Fibroblast of lung (primary cell): ENCODE results near the gene RAB31. TPM values are rescaled to one million over a fixed set of nuclear protein-coding genes. Genes with fewer than 3 reads are reported as not detected.

Source experiments
- DNase-seq, 2 donors: peaks; one replicate each; pipeline versions ENCODE4 v3.0.0 to v3.0.0-alpha.2; 2010; ENCODE audit warnings: low read depth in 2 of 2
- H2AFZ ChIP-seq: 2 replicates; pipeline ENCODE4 v1.5.1; 2012; ENCODE audit warnings: low read length, control low read depth, inconsistent platforms
- H3K27ac ChIP-seq: 2 replicates; pipeline ENCODE4 v1.5.1; 2011; ENCODE audit warnings: low read length, control low read depth; ENCODE audit not compliant: insufficient read depth
- H3K27me3 ChIP-seq: 2 replicates; pipeline ENCODE4 v1.5.1; 2011; ENCODE audit warnings: mild to moderate bottlenecking, low read length; ENCODE audit not compliant: control insufficient read depth, insufficient read depth
- H3K36me3 ChIP-seq: 2 replicates; pipeline ENCODE4 v1.5.1; 2011; ENCODE audit warnings: low read length; ENCODE audit not compliant: control insufficient read depth, insufficient read depth
- H3K4me1 ChIP-seq: 2 replicates; pipeline ENCODE4 v1.5.1; 2011; ENCODE audit warnings: low read length; ENCODE audit not compliant: control insufficient read depth, insufficient read depth; ENCODE audit errors: extremely low read depth
- H3K4me2 ChIP-seq: 2 replicates; pipeline ENCODE4 v1.5.1; 2011; ENCODE audit warnings: low read length, control low read depth; ENCODE audit not compliant: insufficient read depth; ENCODE audit errors: extremely low read depth
- H3K4me3 ChIP-seq, 4 experiments: fragments of 200-600 bp in 1 of 4; sonication (generic) in 1 of 4; replicated peaks in 1 of 4; 2 replicates each; pipeline ENCODE4 v1.5.1; 2011 to 2016; ENCODE audit warnings: low read length in 4 of 4, low read depth in 3 of 4, mild to moderate bottlenecking in 3 of 4, control low read depth in 2 of 4, inconsistent platforms in 1 of 4, mixed read lengths in 1 of 4; ENCODE audit not compliant: insufficient read depth in 1 of 4; ENCODE audit errors: control extremely low read depth in 1 of 4
- H3K79me2 ChIP-seq: 2 replicates; pipeline ENCODE4 v1.5.1; 2012; ENCODE audit warnings: mild to moderate bottlenecking, low read length, inconsistent platforms; ENCODE audit not compliant: control insufficient read depth, insufficient read depth
- H3K9ac ChIP-seq: 2 replicates; pipeline ENCODE4 v1.5.1; 2011; ENCODE audit warnings: mild to moderate bottlenecking, low read length, control low read depth; ENCODE audit not compliant: insufficient read depth
- H3K9me3 ChIP-seq: 2 replicates; pipeline ENCODE4 v1.5.1; 2012; ENCODE audit warnings: low read depth, low read length; ENCODE audit not compliant: control insufficient read depth, insufficient read depth
- H4K20me1 ChIP-seq: 2 replicates; pipeline ENCODE4 v1.5.1; 2011; ENCODE audit warnings: low read length; ENCODE audit not compliant: control insufficient read depth, insufficient read depth; ENCODE audit errors: extremely low read depth
- CTCF ChIP-seq, 2 donors: IDR thresholded peaks in 1 of 2; conservative IDR thresholded peaks in 1 of 2; 1 replicate in 1 of 2; 2 replicates in 1 of 2; pipeline ENCODE4 v1.5.1; 2011 to 2012; ENCODE audit warnings: low read length in 2 of 2, control low read depth in 1 of 2, inconsistent platforms in 1 of 2, low read depth in 1 of 2, mild to moderate bottlenecking in 1 of 2
- EZH2 ChIP-seq: IDR thresholded peaks from 2 replicates; pipeline ENCODE4 v1.5.1; 2012; ENCODE audit warnings: low read length, control low read depth, mild to moderate bottlenecking; ENCODE audit errors: missing control alignments
- polyA plus RNA-seq, 2 donors: library from polyadenylated mRNA; depleted of rRNA in 1 of 2; stranded (reverse) in 1 of 2; unstranded in 1 of 2; fragments of >200 nt; gene quantifications; 2 replicates each; pipeline ENCODE4 v1.2.1, GENCODE V29; 2011 to 2012; ENCODE audit warnings: missing spikeins in 1 of 2
- total RNA-seq: library from RNA; depleted of rRNA; stranded (reverse); fragments of >200 nt; gene quantifications from 2 replicates; pipeline ENCODE4 v1.2.1, GENCODE V29; 2014

Gene RAB31
- total and polyA plus RNA-seq, 2 donors (not counting 1 experiment from before 2014, with no cell fraction given), result 29.6 to 47.1 TPM

- H3K4me1 ChIP-seq, result no peaks in the 10 kb centered on the region
- no peaks in the 10 kb centered on the region for H4K20me1 ChIP-seq
- no peaks in the 10 kb centered on the region for H3K79me2 ChIP-seq
- no peak for DNase-seq
- H2AFZ ChIP-seq, result no peak overlapping the region
- no peak overlapping the region for H3K4me2 ChIP-seq
- no peak overlapping the region for H3K27ac ChIP-seq
- no peaks in the 10 kb centered on the region for H3K36me3 ChIP-seq
- no peaks in the 10 kb centered on the region for H3K9me3 ChIP-seq
- no peak overlapping the region for H3K4me3 ChIP-seq
- H3K9ac ChIP-seq, result no peak overlapping the region
- no peak for TF ChIP-seq CTCF (conservative IDR thresholded peaks at IDR 0.05 in 1 of 2, IDR thresholded peaks at IDR 0.05 in 1 of 2; ENCODE audit: low read depth in 1 of 2, low read length in 2 of 2)
- no peak for TF ChIP-seq EZH2
- peaks cover 3% of the 10 kb centered on the region for H3K27me3 ChIP-seq
Measured at GRCh38 chr18:9732031-9732430, 23.9 kb downstream of the RAB31 start.

GRCh38 chr18:9734189-9734588 is 26.1 kb downstream of the RAB31 start:
- no peak for DNase-seq
- Histone ChIP-seq H4K20me1 (no peaks in the 10 kb centered on the region), H3K9me3 (no peaks in the 10 kb centered on the region), H3K9ac (no peak overlapping the region), H2AFZ (no peak overlapping the region), H3K27ac (no peak overlapping the region), H3K79me2 (no peaks in the 10 kb centered on the region), H3K4me1 (no peaks in the 10 kb centered on the region), H3K4me2 (no peak overlapping the region), H3K27me3 (peaks cover 3% of the 10 kb centered on the region), H3K4me3 (no peak overlapping the region), H3K36me3 (no peaks in the 10 kb centered on the region)
- TF ChIP-seq CTCF (conservative IDR thresholded peaks at IDR 0.05 in 1 of 2, IDR thresholded peaks at IDR 0.05 in 1 of 2; ENCODE audit: low read depth in 1 of 2, low read length in 2 of 2) (no peak), EZH2 (no peak)

GRCh38 chr18:9735238-9735637 is 27.1 kb downstream of the RAB31 start:
- no peaks in the 10 kb centered on the region for H3K36me3 ChIP-seq
- H3K4me3 ChIP-seq, result no peak overlapping the region
- no peak overlapping the region for H2AFZ ChIP-seq
- no peaks in the 10 kb centered on the region for H3K4me1 ChIP-seq
- H4K20me1 ChIP-seq, result no peaks in the 10 kb centered on the region
- no peaks in the 10 kb centered on the region for H3K9me3 ChIP-seq
- no peaks in the 10 kb centered on the region for H3K79me2 ChIP-seq
- H3K27me3 ChIP-seq, result peaks cover 3% of the 10 kb centered on the region
- H3K4me2 ChIP-seq, result no peak overlapping the region
- H3K9ac ChIP-seq, result no peak overlapping the region
- no peak for DNase-seq
- TF ChIP-seq CTCF (conservative IDR thresholded peaks at IDR 0.05 in 1 of 2, IDR thresholded peaks at IDR 0.05 in 1 of 2; ENCODE audit: low read depth in 1 of 2, low read length in 2 of 2) (no peak), EZH2 (no peak)
- H3K27ac ChIP-seq, result no peak overlapping the region
